Cerebellar cortex (tissue), 1 donor: ENCODE data around the gene EVC.

Source experiments
- DNase-seq: peaks from one replicate; pipeline ENCODE4 v3.0.0-alpha.2; 2015; ENCODE audit warnings: low spot score

EVC gene

DNA sequence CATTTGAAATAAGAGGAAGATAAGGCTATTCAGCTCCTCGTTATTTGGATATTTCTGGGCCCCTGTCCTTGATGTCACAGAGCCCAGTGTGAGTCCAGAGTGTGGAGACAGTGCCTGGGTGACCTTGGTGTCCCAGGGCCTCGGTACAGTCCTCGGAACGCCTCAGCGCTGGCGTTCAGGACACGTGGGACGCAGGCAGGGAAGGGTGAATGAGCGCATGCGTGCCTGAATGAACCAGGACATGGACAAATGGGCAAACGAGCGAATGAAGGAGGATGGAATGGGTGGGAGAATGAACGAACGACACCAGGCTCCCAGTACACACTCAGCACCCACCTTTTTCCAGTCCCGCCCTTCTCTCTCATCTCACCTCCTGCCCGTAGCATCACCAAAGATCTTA, 44.2 kb downstream of the EVC start:
- no peak for DNase-seq

DNA sequence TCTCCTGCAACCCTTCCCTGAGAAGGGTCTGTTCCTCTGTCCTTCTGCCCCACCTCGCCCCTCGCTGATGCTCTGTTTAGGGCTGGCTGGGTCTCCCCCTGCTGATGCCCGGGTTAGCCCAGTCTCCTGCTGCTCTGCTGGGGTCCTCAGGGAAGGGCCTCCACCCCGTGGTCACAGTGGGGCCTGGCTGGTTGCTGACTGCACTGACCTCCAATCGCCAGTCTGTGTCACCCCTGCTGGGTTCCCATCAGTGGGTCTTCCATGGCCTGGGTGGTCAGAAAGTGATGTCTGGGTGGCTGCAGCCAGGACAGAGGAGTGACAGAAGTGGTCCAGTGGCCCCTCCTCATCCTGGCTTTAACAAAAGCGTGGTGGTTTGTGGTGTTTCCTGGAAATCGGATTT, 44.7 kb downstream of the EVC start:
- no peak for DNase-seq

DNA sequence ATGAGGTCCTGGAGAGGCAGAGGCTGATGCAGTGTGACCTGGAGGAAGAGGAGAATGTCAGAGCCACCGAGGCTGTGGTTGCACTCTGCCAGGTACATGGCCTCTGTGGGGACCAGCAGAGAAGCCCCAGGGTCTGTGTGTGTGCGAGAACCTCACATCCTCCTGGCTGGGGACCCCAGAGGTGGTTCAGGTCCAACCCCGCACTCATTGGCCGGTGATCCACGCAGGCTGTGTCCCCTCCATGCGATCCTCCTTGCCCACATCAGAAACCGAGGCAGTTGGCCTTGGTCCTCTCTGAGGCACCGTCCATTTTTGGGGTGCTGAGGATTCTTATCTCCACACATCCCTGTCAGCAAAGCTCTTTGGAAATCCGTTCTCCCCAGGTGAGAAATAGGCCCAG, 45.3 kb downstream of the EVC start:
- DNase-seq: no peak

DNA sequence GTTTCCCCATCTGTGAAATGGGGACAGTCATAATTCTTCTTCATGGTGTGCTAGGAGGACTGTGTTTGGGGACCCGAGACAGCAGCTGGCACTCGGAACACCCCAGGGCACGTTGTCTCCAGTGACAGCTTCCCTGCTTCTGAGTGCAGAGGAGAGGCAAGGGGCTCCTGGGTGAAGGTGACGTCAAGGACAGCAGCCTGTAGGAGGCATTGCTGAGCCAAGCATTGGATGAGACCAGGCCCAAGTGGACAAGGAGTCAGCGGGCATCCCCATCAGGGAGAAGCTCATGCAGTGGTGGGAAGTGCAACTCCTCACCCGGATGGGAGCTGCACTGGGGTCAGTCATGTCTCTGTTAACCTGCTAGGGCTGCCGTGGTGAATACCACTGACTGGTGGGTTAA, 46.1 kb downstream of the EVC start:
- DNase-seq: no peak

DNA sequence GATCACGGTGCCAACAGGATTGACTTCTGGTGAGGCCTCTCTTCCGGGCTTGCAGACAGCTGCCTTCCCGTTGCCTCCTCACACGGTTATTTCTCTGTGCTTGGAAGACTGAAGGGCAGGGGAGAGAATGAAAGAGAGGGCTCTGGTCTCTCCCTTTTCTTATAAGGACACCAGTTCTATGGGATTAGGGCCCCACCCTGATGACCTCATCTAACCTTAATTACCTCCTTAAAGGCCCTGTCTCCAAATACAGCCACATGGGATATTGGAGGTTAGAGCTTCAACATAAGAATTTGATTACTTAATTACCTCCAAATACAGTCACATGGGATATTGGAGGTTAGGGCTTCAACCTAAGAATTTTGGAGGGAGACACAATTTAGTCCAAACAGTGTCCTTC, 46.5 kb downstream of the EVC start:
- DNase-seq: no peak

DNA sequence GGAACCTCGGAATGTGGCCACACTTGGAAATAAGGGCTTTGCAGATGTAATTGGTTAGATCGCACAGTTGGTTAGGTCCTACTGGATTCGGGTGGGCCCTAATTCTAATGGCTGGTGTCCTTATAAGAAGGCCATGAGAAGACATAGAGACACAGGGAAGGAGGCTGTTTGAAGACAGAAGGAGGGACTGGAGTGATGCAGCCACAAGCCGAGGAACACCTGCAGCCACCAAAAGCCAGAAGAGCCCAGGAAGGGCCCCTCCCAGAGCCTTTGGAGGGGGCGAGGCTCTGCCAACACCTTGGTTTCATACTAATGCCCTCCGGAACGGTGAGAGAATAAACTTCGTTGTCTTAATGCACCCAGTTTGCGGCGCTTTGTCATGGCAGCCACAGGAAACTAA, 47.0 kb downstream of the EVC start:
- DNase-seq: no peak

DNA sequence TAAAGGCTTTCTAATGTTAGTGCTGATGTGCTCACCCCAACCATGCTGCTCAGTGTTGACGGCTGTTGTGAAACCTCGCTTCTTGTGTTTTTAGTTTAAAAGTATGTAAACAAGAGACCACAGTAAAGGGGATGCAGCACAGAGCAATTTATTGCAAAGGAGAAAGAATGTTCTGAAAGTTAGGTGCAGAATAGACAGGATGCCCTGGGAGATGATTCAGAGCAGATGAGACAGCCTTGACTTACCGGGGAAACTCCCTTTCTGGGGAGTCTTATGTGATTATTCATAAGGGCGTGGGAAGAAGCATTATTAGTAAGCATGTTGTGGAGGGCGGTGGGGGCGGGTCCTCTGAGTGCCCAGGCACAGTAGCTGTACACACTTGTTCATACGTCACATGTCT, 47.7 kb downstream of the EVC start:
- DNase-seq: no peak

DNA sequence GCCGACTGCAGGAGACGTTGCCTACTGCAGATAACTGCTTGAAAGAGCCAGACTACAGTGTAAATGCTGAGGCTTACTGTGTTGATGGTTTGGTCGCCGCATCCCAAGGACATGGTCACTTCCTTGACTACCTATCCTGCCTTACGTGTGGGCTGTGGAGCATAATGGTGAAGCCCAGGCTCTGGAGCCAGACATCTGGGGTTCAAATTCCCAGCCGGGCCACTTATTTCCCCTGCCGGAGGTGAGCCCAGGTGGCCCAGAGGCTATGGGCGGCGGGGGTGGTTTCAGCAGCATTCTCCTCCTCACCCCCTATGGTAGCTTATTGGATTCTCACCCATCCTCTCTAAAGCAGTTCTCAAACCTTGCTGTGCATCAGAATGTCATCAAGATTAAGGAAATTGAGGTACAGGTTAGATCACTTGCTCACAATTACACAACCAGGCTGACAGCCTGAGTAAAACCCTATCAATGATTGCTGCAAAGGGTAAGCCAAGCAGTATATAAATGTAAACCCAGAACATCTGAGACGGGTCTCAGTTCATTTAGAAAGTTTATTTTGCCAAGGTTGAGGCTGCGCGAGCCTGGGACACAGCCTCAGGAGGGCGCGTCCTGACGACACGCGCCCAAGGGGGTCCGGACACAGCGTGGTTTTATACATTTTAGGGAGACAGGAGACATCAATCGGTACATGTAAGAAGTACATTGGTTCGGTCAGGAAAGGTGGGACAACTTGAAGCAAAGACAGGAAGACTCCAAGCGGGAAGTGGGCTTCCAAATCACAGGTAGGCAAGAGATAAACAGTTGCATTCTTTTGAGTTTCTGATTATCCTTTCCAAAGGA, 48.5 kb downstream of the EVC start:
- DNase-seq: no peak

DNA sequence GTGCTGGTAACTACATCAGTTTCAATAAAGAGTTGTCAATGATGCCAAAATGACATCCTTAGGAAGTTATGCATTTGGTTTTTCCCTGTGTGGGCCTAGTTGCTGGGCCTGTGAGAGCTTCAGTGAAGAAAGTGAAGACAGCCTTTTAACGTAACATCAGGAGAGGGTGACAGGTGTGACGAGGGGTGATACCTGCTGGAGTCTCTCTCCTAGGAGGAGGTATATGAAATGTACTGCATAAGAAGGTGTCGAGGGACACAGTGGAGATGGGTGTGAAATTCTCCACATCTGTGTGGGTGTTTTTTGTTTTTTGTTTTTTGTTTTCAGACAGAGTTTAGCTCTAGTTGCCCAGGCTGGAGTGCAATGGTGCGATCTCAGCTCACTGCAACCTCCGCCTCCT, 49.2 kb downstream of the EVC start:
- no peak for DNase-seq

DNA sequence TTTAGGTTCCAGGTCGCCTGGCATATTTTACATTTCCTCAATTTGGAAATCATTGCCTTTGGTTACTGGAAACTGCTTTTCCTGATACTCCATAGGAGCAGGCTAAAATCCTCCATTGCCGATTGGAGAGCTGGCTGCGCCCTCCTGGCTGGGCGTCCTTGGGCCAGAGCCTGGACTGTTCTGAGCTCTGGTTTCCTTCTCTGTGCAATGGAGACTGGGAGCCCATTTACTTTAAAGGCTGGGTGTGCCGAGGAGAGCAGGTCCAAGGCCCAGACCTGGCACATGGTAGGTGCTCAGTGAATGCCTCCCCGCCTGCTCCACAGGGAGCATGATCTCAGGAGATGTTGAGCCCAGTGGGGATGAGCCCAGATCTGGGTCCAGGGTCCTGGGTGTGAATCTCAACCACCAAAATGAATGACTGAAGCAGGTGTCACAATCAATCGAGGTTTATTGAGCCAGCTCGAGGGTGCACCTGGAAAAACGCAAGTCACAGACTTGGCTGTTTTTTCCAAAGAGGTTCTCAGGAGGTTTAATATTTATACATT, 50.0 kb downstream of the EVC start:
- no peak for DNase-seq

DNA sequence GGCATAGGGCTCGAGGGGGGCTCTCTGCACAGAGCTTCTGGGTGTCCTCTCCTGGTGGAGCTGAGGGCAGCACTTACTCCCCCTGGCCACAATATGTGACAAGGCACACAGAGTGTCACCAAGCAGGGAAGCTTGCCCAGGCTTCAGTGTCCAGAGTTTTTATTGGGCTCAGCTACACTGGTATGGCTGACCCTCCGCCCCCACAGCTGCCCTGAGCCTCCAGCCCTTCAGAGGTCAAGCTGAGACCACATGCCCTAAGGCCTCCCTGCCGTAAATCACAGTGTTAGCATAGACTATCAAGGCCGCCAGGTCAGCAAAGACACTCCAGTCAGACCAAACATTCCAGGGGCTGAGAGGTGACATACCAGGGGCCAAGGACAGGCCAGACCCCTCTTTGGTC, 59.0 kb downstream of the EVC start:
- no peak for DNase-seq

DNA sequence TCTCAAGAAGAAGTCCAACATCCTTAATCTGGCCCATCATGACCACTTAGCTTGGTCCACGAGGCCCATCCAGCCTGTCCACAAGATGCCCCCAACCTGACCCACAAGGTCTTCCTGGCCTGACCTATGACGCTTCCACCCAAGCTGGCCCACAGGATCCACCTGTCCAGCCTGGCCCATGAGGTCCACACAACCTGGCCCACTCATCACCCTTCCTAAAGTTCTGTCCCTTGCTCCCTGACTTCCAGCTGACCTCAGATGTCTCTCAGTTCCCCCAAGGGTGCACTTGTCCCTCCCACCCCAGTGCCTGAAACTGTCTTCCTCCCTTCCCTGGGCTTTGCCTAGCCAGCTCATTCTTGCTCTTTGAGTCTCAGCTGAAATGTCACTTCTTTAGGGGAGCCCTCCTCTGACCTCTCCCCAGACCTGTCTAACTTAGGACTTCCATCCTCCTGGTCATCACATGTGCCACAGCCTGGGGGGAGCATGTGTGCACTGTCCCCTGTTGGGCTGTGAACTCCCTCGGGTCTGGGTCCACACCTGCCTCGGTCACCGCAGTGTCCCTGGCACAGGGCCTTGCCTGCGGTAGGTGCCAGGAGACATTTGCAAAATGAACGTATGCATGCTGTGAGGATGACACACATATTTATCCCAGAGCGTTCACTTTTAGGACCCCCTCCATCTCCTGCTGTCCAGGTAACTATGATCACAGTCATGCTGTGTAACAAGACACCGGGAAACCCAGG, 61.7 kb downstream of the EVC start:
- DNase-seq: no peak

DNA sequence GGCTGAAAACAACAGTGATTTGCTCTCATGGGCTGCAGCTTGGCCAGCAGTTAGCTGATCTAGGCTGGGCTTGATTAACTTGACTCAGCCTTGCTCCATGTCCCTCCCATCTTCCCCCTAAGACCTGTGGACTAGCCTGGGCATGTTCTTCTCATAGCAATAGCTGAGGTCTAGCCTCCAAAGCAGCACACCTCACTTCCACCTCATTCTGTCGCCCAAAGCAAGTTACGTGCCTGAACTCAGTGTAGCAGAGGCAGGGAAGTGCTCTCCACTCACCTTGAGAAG, 62.2 kb downstream of the EVC start:
- no peak for DNase-seq

DNA sequence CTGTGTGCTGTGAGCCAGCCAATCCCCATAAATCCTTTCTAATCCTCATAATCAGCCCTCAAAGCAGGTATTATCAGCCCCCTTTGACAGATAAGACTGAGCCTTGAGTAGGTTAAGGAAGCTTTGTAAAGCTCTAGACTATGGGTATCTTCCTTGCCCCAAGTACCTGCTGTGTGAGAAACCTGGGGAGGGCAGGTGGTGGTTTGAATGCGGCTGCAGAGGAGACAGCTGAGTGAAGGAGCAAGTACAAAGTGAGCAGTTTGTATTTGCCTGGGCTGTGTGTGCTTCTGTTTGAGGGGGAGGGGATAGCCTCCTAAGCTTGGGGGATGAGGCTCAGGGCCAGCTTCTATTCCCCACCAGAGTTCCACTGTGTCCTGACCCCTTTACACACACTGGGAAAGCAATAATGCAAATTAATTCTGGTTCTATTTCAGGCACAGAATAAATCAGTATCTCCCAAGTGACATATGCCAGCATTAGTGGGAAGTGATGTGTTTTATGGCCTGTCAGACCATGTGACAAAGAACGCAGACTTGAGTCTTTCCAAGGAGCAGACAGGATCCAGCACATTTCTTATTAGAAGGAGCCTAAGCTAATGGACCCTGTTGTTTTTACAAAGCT, 63.5 kb downstream of the EVC start:
- DNase-seq: no peak

DNA sequence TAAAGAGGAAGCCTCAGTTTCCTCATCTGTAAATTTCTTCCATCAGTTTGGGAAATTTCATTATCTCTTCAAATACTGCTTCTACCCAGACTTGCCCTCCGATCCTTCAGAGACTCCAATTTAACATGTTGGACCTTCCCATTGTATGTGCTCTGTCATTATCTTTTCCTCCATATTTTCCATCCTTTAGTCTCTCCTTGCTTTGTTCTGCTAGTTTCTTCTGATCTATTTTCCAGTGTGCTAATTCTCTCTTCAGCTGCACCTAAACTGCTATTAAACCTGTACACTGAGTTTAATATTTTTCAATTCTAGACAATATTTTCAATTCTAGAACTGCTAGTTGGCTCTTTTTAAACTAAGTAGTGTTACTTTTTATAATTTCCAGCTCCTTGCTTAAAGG, 65.5 kb downstream of the EVC start:
- DNase-seq: no peak

DNA sequence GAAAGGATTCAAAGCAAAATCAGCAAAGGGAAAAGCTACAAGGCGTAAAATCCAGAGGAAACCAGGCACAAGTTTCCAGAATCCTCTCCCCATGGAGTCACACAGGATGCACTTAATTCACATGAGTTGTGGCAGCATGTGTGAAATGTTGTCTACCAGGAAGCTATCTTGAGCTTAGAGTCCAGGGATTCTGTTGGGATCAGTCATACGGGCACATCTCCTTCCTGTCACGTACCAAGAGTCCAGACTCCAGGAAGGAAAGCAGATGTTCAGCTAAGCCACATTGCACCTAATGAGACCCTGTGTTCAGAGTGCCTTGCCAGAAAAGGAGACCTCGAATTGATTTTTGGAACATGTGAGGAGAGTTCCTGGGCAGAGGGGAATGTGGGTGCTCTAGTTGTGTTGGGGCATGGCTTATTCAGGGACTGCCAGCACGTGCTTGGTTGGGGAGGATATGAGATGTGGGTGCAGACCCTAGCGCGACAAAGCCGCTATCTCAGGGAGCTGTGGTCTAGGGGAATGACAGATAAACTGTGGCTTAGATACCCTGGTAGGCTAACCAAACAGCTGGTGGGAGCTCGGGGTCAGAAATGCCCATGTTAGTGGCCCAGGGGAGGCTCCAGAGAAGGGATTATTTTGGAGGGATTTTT, 70.0 kb downstream of the EVC start:
- DNase-seq: no peak

DNA sequence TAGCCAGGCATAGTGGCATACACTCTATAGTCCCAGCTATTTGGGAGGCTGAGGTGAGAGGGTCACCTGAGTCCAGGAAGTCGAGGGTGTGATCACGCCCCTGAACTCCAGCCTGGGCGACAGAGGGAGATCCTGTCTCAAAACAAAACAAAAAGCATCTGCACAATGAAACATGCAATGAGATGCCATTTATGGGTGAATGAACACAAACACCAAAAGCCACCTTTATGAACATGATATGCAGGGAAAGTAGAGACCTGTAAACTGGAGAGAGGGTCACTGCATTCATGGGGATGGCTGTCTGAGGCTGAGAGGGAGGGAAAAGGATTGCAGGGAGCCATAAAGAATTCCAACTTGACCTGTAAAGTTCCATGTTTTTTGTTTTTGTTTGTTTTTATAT, 70.7 kb downstream of the EVC start:
- no peak for DNase-seq

DNA sequence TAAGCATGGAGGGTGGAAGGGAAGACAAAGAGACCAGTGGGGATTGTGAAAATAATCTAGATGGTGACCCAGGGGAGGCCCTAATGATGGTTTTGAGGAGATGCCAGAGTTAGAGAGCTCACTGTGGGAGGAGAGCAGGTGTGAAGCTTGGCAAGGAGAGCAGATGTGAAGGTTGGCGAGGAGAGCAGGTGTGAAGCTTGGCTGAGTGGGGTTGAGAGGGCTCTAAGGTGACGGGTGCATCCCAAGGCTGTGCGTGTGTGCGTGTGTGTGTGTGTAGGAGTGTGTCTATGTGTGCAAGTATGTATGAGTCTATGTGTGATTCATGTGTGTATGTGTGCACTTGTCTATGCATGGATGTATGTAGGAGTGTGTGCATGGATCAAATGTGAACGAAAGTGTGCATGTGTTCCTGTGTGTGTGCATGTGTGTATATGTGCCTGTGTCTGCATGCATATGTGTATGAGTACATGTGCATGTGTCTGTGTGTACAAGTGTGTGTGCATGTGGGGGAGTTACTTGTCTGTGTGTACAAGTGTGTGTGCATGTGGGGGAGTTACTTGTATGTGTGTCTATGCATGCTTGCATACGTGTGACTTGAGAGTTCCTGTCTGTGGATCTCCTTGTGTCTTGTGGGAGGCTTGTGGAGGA, 72.0 kb downstream of the EVC start:
- DNase-seq: no peak

DNA sequence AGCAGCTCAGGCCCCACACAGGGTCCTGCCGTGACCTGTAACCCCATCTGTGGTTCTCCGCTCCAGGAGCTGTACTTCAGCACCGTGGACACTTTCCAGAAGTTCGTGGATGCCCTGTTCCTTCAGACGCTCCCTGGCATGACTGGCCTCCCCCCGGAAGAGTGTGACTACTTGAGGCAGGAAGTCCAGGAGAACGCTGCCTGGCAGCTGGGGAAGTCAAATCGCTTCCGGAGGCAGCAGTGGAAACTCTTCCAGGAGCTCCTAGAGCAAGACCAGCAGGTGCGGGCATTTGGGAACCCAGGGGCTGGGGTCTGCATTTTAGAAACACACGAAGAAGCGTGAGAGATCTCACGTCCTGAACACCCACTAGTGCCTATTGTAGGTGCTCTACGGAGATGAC, 72.5 kb downstream of the EVC start:
- no peak for DNase-seq

DNA sequence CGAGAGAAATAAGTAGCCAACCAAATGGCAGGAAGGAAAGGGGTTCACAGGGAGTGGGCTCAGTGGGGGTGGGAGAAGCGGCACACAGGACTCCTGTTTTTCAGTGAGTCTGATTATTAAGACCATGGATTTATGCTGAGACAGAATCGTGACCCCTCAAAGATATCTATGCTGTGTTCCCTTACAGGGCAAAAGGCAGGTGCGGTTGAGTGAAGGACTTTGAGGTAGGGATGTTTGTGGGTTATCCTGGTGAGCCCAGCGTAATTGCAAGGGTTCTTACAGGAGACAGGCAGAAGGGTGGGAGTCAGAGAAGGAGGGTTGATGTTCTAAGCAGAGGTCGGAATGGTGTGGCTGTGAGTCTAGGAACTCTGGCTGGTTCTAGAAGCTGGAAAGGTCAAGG, 73.0 kb downstream of the EVC start:
- DNase-seq: no peak

DNA sequence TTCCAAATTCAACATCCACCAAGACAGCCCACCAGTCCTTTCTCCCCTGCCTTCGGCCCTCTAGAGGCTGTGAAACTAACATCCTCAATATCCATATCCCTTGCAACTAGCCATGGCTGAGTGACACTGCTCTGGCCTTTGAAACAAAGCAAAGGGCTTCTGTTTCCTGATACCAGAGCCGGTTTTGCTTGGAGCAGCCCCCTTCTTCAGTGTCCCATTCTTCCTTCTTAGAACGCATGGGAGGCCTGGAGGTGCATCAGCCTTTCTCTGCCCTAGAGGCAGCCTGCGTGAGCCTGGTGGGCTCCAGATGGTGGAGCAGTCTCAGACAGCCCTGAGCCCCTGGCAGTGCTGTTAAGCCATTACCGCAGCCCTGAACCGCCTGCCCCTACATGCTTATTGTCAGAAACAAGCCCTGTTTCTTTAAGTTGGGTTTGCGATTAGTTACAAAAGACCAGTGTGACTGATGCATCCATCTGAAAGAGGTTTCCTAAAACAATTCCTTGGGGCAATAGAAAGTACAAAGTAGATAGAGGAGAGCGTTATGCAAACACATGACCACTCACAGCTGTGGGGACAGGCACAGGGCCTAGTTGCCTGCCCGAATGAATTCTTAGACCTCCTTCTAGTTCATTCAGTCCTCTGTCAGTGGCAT, 74.1 kb downstream of the EVC start:
- DNase-seq: no peak
